Activated T-cell treated with anti-CD3 and anti-CD28 coated beads, Interleukin-2, amount 50 U/mL, for 48 hours (primary cell): ENCODE data around the gene LYZ.
"Not testable (repeated sequence)": the region's sequence is repeated elsewhere in the genome, so short reads cannot be mapped to it uniquely, and the experiment has no call there.

Experiments used
- DNase-seq, 2 experiments: peaks; one replicate each; pipeline ENCODE4 v3.0.0-alpha.2; 2020

LYZ gene

DNA sequence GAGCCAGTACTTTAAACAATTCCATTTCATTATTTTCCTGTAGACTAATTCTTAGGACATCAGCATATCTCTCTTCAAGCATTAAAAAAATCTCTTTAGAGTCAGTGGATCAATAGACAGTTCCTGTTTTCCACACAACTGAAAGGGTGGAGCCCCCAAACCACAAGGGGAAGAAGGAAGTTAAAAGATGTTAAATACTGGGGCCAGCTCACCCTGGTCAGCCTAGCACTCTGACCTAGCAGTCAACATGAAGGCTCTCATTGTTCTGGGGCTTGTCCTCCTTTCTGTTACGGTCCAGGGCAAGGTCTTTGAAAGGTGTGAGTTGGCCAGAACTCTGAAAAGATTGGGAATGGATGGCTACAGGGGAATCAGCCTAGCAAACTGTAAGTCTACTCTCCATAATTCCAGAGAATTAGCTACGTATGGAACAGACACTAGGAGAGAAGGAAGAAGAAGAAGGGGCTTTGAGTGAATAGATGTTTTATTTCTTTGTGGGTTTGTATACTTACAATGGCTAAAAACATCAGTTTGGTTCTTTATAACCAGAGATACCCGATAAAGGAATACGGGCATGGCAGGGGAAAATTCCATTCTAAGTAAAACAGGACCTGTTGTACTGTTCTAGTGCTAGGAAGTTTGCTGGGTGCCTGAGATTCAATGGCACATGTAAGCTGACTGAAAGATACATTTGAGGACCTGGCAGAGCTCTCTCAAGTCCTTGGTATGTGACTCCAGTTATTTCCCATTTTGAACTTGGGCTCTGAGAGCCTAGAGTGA, at the start of gene LYZ:
LYZ (plus strand) TSS at position 220 of the 777 bp plus-strand sequence; CDS start at position 248, 28 bp downstream.
- no peak for DNase-seq

- no peak for DNase-seq
Observed at GRCh38 chr12:69298947-69299346, 49.2 kb upstream of the LYZ start.

DNA sequence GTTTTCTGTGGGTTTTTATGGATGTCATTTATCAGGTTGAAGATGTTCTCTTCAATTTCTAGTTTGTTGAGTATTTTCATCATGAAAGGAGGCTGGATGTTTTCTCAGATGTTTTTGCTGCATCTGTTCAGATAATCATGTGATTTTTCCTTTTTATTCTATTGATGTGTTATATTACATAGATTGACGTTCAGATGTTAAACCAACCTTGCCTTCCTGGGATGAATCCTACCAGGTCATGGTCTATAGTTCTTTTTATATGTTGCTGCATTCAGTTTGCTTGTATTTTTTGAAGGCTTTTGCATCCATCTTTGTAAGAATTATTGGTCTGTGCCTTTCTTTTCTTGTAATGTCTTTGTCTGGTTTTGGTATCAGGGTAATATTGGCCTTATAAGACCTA, 43.9 kb upstream of the LYZ start:
- no peak for DNase-seq

DNA sequence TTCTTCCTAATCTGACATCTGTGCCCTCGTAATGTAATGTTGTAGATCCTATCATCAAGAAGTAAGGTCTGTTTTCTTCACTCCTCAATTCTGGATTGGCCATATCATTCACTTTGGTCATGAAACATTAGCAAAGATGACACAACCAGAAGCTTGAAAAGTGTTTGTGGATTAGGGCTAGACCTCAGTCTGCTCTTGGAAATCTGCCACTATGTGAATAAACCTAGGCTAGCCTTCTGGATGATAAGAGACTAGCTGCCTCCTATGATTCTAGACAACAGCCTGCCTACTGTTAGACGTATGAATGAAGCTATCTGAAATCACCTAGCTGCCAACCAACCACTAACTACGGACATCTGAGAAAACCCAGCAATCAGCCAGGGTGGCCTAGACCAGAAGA, 38.7 kb upstream of the LYZ start:
- DNase-seq: no peak

DNA sequence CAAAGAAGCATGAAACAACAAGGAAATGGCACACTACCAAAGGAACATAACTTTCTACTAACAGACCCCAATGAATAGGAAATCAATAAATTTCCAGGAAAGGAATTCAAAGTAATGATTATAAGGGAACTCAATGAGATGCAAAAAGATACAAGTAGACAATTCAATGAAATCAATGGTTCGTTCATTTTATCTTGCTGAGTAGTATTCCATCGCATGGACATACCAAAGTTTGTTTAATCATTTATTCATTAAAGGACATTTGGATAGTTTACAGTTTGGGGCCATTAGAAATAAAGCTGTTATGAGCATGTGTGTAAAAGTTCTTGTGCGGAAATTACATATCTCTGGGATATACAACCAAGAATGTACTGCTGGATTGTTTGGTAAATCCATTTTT, 35.0 kb upstream of the LYZ start:
- no peak for DNase-seq

DNA sequence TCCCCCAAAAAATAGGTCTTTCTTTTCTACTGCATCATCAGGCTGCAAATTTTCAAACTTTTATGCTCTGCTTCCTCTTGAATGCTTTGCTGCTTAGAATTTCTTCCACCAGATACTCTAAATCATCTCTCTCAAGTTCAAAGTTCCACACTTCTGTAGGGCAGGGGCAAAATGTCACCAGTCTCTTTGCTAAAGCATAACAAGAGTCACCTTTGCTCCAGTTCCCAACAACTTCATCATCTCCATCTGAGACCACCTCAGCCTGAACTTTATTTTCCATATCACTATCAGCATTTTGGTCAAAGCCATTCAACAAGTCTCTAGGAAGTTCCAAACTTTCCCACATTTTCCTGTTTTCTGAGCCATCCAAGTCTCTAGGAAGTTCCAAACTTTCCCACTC, 31.4 kb upstream of the LYZ start:
- not testable (repeated sequence) for DNase-seq

DNA sequence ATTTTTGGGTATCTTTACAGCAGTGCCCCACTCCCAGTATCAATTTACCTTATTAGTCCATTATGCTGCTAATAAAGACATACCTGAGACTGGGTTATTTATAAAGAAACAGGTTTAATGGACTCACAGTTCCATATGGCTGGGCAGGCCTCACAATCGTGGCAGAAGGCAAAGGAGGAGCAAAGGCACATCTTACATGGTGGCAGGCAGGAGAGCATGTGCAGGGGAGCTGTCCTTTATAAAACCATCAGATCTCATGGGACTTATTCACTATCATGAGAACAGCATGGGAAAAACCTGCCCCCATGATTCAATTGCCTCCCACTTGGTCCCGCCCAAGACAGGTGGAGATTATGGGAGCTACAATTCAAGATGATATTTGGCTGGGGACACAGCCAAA, 30.9 kb upstream of the LYZ start:
- not testable (repeated sequence) for DNase-seq

DNA sequence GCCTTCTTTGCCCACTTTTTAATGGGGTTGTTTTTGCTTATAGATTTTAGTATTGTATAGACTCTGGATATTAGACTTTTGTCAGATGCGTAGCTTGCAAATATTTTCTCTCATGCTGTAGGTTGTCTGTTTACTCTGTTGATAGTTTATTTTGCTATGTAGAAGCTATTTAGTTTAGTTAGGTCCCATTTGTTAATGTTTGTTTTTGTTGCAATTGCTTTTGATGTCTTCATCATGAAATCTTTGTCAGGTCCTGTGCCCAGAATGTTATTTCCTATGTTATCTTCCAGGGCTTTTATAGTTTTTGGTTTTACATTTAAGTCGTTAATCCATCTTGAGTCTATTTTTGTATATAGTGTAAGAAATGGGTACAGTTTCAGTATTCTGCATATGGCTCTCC, 30.0 kb upstream of the LYZ start:
- no peak for DNase-seq

DNA sequence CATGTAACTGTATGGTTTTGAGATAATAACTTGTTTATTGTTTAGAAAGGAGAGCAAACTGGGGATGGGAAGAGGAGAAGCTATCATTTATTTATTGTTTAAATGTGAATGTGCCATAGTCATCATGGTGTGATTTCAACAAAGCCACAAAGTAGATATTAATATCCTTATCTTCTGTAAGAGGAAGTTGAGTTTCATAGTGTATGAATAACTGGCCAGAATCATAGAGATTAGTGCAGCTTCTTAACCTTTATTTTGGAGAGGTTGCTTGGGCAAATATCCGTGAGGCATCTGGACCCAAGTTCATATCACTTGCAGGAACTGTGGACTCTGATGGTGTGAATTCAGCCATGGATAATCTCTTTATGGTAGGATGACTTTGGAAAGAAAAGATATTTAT, 26.8 kb upstream of the LYZ start:
- DNase-seq: no peak

GRCh38 chr12:69324797-69325466, 23.2 kb upstream of the LYZ start:
- no peak for DNase-seq

DNA sequence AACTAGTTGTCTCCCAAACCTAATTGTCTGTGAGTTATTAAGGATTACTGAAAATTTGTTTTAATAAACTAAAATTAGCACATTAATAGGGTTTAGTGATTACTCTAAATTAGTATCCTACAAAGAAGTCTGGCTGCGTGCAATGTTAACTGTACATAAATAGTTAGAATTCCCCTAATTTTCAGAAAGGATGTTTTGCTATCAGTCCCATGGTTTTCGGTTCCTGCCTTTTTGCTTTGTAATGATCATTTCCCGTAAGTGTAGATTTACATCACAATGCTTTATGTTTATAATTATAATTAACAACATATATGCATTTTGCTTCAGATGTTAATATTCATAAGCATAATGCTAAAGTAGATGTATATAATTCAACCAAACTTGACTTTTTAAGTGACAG, 19.8 kb upstream of the LYZ start:
- DNase-seq: no peak

DNA sequence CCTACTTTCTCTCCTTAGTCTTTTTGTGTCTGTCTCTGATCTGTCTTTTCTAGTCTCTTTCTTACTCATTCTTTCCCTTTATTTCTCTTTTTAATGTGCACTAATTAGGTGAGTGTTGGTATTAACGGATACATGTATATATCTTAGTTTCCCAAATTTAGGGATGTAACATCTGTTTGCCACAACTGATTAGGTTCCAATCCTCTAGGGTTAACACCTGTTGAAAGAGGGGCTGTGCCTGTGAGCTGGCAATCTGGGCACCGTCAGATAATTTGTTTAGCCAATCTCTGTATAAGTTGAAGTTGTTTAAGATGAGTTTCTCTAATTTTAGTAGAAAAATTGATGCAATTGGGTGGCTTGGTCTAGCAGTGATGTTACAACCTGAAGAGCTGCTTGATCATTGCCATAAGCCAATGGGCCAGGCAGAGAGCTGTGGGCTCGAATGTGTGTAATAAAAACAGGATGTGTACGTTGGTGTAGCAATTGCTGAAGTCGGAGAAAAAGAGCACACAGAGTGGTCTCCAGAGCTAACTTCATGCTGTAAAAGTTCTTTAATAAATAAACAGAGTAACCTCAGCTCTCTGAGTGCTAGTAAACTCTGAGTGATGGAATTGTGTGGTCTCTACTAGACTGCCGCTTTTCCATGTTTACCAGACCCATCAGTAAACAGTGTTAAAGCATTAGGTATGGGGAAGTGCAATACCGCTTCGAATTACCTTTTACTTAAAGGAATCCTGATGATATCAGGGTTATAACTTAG, 18.3 kb upstream of the LYZ start:
- peak; percentile 27 to 29 for DNase-seq

- DNase-seq: peak; percentile 64 to 70
Observed at GRCh38 chr12:69330475-69331473, 17.4 kb upstream of the LYZ start.

- DNase-seq: no peak
Observed at GRCh38 chr12:69331519-69331908, 16.7 kb upstream of the LYZ start.

DNA sequence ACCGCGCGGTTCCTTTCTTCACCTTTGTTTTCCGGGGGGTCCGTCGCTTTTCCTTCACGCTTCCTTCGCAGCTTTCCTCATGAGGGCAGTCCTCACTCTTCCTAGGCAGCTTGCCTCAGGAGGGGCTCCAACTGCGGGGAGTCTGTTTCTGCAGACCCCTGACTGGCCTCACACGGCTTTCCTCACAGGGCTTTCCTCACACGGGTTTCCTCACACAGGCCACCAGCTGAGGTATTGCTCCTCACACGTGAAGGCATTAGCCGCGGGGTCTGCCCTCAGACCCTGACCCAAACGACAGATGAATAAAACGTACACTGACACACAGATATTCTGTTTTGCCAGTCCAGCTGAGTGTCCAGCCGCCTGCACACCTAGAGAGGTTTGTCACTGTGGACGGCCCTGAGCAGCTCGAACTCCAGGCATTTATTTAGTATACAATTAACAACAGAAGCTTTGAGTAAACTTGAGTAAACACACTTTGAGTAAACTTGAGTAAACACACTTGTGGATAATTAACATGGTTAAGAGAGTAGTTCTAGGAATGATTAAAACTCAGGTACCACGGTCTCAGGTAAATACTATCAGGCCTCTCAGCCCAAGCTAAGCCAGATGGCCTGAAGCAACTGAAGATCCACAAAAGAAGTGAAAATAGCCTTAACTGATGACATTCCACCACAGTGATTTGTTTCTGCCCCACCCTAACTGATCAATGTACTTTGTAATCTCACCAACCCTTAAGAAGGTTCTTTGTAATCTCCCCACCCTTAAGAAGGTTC, 16.1 kb upstream of the LYZ start:
- no peak for DNase-seq

DNA sequence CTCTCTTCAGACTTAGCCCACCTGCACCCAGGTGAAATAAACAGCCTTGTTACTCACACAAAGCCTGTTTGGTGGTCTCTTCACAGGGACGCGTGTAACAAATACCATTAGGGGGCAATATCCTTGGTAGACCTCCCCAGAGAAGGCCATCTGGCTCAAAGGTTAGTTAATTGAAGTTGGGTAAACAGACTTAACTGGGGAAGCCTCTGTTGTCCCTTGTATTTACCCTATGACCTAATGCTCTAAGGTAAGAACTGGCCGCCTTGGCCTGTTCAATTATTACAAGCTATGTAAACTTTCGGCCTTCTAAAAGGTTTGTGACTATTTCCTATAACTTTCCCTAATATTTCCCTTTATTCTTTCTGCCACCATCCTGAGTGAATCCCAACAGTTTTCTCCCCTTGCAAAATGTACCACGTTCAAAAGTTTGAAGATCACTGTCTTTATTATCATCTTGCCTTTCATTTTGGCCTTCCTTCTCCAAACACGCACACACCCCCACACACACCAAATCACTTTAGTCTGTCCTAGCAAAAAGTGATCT, 15.3 kb upstream of the LYZ start:
- DNase-seq: no peak

- DNase-seq: no peak
Observed at GRCh38 chr12:69334158-69334557, 14.0 kb upstream of the LYZ start.

DNA sequence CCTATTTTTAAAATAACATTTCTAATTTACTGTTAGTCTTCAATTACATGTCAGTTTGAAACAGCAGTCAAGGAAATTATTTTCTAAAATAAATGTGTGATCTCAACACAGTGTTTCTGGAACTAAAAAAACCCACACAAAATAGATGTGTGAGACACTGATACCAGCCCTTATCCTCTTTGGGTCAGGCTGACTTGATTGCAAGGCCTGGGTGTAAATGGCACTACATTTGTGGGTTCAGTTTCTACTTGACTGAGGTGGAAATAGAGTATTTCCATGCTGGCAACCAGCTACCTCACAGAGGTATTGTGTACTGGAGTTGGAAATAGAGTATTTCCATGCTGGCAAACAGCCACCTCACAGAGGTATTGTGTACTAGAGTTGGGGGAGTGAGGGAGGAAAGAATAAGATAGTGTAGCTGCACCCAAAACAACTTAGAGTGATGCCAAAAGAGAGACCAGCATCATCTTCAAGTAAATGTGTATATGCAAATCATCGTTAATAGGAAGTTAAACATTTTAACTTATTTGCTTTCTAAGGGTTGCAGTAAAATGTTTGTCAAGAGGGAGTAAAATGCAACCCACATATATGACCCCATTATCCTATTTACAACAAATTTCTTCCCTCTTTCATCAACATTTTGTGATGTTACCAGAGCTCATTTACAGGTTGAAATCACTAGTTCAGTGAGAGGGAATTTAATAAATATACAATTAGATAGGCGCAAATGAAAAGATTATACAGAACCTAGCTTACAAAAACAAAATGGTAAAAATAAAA, 10.7 kb upstream of the LYZ start:
- no peak for DNase-seq

GRCh38 chr12:69338120-69338859, 9.9 kb upstream of the LYZ start:
- no peak for DNase-seq

DNA sequence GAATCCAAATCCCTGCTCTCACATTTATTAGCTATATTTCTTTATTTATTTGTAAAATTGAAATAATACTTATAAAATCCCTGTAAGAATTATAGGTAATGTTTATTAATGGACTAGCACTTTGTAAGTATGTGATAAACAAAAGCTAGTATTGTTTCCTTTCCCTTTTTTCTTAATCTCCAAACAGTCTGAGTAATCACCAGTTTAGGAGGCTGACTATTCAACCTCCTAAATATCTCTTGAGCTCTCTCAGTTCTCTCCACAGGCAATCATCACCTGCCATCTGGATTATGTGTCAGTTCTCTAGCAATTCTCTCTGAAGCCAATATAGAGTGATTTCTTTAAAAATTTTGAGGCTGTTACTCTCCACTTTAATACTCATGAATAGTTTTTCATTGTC, 9.2 kb upstream of the LYZ start:
- DNase-seq: no peak
